Fibroblast of gingiva (primary cell): Measurements from ENCODE around the gene SDK1.

Source experiments
- DNase-seq: peaks from one replicate; pipeline ENCODE4 v3.0.0-alpha.2; 2011; ENCODE audit warnings: low read depth

Gene SDK1

DNA sequence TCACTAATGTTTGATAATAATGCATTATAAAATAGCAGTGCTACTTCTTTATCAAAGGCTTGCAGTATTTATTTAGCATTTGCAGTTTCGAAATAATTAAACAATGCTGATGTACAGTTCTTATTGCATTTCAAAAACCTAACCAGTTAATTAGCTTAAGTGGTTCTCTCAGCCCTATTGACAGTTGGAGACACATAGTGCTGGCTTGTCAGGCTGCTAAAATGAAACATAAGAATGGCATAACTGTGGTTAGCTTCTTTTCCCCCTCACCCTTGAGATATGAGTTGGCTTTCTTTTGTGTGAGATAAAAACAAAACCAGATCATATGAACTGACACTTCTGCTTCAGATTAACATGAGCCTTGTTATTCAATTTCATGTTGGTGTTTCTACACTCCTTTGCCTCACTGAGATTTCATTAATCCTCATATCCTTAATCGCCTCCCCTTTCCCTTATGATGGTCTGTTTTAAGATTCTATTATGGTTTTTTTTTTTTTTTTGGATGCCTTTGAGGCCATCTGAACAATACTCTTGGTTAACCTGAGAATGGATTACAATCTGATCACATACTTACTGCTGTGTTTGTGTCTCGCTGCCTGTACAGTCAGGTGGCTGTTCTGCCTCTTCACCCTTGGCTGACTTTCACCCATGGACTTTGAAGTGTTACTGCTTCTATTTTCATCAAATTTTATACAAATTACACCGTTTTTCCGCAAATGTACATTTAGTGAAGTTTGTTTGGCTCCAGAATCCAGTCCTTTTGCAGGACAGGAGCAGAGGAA lies 108.0 kb downstream of the SDK1 start:
- DNase-seq = no peak

DNA sequence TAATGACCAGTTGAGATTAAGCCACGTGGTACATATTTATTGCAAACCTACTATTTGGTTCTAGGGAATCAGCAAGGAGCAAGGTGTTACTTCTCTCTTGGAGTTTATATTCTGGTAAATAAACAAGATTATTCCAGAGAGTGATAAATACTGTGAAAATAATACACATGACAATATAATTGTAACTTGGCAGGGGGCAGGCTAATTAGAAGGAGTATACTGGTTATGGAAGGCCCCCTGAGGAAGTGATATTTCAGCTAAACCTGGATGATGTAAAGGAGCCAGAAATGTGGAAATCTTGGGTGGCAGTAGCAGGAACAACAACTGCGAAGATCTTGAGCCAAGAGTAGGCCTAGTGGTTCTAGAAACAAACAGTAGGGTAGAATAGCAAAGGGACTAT lies 111.8 kb downstream of the SDK1 start:
- no peak for DNase-seq

DNA sequence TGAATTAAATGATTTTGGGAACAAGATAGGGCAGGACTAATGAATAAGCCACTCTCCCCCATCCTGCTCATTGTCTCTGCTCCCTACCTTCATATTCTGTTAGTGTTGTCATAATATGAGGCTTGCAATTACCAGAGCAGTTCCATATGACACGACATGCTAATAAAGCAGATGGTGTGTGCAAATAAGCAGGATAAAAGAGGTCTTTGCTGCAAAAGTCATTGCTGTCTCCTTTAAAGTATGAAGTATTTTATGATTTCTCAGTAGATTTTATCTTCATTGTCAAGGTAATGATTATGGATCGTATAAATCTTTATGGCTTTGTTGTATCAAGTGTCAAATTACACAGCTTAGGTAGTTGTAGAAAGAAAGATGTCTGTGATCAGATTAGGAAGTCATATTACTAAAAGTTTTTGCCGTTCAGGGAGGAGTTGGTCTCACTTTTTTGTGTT lies 114.8 kb downstream of the SDK1 start:
- no peak for DNase-seq

DNA sequence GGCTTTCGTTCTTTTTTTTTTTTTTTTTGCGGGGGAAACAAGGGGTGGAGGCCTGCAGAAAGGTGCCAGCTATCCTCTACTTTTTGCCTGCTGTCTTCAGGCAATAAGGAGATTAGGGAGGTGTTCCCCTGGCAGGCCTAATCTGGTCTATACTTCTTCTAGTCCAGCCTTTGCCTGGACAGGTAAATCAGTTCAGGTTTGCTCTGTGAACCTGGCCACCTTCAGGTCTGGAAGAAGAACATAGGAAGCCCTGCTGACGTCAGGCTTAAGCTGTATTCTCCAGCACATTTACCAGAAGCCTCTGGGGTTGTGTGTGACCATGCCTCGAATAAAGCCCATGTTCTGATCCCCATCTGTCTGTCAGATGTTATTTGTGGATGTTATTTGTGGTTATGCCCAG lies 115.4 kb downstream of the SDK1 start:
- DNase-seq = no peak

DNA sequence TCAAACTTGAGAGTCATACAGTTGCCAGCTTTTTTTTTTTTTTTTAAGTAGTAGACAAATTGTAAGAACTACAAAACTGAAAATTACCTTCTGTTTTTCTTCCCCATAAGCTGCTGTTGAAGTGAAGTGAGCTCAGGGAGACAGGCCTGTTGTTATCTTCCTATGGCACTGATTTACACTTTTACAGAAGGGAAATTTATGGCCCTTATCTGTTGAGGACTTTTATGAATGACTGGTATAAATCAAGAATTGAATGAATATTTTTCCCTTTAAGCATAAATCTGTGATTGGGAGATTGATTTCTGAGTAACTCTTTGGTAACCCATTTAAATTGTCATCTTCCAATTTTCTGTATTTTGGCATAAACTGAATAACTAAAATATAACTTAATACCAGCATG lies 124.0 kb downstream of the SDK1 start:
- DNase-seq = no peak

DNA sequence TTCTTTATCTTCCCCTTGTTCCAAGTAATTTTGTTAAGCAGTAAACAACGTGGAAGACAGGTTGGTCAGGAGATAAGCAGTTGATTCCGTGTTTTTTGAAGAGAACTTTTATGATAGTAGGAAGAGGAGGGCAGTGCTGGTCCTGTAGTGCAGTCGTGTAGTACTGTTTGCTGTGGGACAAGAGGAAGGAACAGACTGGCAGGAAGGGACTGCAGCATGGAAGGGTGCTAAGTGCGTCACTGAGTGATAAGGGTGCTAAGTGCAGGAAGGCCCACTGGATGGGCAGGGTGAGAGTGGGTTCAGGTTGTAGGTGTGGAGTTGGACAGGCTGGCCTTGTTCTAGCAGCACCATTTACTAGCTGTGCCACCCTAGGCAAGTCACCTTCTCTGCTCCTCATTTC lies 125.0 kb downstream of the SDK1 start:
- DNase-seq = no peak

DNA sequence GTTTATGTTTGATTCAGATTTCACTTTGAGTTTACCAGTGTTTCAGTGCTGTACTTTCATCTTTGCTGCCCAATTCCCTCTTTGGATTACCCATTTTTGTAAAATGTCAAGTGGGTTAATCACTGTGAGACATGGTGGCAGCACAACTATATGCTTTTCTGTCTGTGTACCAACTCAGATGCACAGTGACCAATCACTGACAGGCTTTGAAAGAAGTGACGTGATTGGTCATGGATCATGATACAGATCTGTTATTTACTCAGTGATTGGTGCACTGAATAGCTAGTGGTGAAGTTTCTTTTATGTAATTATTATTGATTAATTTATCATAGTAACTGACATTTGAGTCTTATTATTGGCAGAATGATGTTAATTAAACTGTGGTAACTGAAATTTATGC lies 126.9 kb downstream of the SDK1 start:
- DNase-seq = no peak

DNA sequence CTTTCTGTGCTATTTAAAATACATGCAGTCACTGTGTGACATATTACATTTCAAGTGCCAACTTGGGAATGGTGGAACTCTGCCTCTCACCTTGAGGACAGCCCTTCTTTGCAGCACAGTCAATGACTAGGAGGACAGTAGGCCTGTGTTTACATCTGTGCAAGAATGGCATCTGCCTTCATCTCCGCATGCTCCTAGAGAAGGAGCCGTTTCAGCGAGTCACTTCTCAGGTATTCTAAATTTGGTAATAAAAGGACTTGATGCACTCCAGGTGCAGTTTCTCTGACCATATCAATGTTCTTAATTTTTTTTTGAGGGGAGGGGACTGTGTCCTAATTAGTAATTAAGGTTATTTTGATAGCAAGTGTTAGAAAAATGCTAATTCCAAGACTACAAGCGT lies 128.9 kb downstream of the SDK1 start:
- DNase-seq = no peak

DNA sequence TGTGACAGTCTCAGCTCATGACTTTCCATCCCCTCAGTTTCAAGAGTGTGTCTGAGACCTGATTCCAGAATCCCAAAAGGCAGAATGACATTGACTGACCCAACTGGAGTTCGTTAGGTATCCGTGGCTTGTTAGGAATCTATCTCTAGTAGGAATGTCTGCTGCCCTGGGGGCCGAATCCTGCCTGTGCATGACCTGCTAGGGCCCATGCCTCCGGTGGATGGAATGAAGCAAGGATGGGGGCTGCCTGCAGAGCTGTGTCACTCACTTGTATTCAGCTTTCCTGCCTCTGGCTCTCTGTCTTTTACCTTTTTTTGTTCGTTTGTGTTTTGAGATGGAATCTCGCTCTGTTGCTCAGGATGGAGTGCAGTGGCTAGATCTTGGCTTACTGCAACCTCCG lies 129.5 kb downstream of the SDK1 start:
- DNase-seq = no peak

DNA sequence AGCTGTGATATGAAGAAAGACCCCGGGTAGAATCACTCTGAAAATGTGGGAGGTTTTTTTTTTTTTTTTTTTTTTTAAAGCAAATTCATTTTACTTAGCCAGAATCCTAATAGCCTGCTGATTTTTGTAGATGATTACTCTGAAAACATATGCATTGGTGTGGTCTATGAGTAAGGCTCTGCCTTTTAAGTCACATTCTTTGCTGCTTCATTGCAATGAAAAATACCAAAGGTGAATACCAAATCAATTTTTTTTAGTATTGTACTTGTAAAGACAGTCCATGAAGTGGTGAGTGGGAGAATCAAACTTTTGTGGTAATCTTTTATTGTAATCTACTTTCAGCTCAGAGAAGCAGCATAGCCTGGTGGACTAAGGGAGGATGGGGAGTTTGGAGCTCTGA lies 130.3 kb downstream of the SDK1 start:
- no peak for DNase-seq

DNA sequence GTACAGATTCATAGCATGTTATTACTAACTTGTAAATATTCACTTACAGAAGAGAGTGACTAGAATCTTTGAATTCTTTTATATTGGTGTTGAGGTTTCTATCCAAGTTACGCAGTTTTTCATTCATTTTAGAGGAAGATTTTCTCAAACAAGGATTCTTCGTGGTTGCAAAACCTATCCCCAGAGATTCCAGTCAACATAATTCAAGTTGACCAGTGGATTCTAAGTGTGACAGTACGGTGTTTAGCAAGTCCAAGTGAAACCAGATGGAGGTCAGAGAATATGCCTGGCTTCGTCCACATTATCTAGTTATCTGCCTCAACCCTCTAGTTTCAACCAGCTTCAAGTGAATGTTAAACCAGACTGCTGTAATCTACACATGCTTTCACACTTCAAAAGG lies 131.9 kb downstream of the SDK1 start:
- peak; percentile 93 for DNase-seq

DNA sequence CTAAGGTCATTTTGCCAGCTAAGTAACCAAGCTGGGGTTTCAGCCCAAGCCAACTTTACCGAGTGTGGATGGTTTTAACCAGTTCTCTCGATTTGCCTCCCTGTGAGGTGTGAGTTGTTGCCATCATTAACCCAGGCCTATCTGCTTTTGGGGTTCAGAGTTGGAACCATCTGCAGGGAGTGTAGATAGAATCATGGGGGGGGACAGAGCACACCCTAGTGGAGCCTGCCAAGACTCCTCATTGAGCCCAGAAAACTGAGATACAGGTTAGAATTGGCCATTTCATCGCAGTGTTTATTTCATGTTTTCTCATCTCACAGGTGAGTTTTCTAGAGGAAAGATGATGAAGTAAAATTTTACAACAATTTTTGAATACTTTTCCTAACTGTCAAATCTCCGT lies 133.6 kb downstream of the SDK1 start:
- DNase-seq = no peak

DNA sequence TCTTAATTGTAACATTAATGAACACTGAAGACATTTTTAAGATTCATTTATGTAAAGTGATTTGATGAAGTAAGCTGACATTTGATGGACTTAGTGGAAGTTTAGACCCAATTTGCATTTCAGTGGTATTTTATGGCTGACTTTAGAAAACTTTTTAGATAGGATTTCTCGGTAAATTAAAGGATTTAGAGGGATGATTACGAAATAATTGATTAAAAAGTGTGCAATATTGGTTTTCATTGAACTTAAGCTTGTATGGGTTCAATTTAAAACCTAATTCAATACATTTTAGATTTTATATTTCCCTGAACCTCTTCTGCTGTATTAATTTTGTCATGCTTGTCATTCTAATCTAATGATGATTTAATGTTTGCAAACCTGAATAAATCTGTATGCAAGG lies 135.1 kb downstream of the SDK1 start:
- no peak for DNase-seq

DNA sequence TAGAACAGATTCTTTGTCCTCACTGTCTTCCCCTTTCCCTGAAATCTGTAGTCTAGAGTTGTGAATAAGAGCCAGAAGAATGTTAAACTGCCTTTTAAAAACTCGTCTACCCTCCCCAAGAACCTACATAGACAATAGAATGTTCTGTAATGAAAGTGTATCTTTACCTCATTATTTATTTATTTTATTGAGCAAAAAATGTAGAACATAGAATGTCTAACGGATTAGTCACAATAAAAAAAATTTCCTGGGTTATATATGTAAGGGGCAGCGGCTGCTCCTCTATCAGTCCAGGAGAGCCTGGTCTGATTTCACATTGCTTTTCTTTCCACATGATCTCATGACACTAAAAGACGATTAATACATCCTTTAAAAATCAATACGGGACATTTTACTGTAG lies 135.7 kb downstream of the SDK1 start:
- DNase-seq = peak; percentile 61

DNA sequence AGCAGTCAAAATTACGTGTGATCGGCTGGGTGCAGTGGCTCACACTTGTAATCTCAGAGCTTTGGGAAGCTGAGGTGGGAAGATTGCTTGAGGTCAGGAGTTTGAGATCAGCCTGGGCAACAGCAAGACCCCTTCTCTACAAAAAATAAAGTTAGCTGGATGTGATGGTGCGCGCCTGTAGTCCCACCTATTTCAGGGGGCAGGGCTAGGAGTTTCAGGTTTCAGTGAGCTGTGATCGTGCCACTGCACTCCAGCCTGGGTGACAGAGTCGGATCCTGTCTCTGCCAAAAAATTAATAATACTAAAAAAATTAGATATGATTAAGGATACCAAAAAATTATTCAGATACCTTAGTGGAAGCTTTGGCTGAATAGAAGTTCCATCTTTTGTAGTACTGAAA lies 136.4 kb downstream of the SDK1 start:
- DNase-seq = no peak

DNA sequence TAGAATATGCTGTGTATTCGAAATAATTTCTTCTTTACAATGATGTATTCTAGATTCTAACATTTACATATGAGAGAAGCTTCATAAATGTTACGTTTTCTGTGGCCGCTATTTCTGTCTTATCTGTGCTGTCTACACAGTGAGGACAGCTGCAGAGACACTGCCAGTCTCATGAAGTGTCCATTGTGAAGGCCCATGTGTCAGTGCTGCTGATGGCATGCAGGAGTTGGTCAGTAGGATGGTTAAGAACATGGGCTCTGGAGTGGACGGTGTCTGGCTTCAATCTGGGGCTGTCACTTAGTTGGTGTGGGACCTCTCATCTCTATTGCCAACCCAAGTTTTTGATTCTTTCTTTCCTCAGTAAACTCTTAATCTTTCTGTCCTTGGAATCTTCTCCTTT lies 137.3 kb downstream of the SDK1 start:
- DNase-seq = peak; percentile 4

DNA sequence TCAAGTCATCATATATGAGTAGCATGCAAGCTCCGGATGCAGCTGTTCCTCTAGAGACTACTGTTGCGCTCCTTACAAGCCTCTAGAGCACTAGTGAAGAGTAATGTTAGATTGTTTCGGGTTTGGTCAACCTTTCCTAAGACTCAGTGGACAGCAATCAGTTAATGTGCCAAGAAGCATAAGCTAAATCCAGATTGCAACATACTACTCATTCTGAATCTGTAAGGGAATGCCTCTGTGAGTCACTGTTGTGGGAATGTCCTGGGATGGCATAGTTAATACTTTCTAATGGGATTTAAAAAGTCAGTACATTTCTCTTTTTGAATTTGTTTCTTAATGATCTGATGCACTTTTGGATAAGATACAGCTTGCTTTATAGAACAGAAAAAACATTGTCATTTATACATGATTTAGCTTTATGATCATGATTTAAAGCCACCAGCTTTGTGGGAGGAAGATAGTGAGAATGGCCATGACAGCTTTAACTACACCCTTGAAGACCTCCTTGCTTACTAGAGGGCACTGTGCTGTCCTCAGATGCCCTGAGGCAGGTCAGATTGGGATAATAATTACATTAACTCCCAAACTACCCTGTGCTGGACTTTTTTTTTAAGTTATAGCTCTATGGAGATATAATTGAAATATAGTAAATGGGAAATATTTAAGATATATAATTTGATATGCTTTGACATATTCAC lies 138.4 kb downstream of the SDK1 start:
- DNase-seq = peak; percentile 98

DNA sequence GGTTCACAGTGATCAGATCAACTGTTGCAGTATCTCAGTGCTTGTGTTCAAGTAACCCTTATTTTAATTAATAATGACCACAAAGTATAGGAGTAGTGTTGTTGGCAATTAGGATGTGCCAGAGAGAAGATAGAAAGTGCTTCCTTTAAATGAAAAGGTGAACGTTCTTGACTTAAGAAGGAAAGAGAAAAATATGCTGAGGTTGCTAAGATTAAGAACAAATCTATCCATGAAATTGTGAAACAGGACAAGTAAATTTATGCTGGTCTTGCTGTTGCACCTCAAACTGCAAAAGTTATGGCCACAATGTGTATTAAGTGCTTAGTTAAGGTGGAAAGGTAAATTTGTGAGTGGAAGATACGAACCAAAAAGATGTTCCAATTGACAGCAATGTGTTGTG lies 139.5 kb downstream of the SDK1 start:
- DNase-seq = no peak

DNA sequence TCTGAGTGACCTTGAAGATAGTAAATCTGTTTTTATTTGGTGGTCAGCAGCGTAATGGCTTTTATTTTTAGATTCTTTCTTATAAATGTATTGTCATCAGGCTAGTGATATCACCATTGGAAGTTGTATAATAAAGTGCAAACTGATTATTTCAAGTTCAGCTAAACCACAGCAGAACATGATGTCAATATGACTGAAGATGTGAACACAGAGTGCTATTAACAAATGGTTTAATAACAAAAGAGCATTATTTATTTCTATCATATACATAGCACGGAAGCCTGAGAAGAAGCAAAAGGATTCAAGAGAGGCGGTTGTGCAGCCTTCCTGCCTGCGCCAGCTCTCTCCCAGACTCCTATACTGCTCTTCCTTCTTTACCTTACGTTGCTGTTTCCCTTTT lies 142.7 kb downstream of the SDK1 start:
- no peak for DNase-seq

DNA sequence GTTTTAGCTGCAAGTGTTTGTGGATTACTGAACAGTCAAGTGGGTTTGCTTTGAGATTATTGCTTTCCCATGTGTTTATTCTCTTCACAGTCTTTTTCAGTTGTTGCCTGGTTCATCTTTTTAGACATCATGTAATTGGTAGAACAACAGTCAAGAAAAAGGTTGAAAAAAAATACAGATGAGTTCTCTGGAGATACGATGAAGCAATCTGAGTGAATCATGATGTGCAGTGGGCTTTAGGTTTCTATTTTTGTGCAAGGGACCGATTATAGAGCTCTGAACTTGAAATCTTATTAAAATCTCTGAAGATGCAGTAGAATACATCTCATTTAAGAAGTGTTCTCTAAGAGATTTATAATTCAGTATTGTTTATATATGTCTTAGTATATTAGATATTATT lies 145.7 kb downstream of the SDK1 start:
- DNase-seq = peak; percentile 31

DNA sequence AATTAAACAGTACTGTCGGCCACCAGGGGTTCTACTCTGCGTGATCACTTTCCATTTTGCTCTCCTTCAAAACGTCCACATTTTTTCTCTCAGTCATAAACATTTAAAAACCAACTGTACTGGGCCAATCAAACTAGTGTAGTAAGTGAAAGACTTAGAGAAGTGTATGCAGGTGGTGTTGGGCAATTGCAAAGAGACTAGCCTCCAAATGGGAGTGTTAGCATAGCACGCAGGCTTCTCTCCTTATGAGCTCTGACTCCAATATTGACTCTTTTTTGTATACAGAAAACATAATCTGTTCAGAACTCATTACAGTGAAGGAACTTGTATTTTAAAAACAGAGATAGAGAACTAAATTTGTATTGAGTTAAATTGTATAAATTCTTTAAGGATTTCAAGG lies 150.6 kb downstream of the SDK1 start:
- DNase-seq = no peak

DNA sequence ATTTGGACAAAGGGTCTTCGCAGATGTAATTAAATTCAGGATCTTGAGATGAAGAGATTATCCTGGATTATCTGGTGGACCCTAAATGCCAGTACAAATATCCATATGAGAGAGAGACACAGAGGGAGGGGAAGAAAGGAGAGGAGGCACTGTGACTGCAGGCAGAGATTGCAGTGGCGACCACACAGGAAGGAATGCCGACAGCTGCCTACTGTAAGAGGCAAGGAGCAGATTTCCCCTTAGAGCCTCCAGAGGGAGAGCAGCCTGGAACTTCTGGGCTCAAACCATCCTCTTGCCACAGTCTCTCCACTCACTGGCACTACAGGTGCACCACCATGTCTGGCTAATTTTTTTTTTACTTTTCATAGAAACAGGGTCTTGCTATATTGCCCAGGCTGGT lies 152.3 kb downstream of the SDK1 start:
- DNase-seq = no peak

DNA sequence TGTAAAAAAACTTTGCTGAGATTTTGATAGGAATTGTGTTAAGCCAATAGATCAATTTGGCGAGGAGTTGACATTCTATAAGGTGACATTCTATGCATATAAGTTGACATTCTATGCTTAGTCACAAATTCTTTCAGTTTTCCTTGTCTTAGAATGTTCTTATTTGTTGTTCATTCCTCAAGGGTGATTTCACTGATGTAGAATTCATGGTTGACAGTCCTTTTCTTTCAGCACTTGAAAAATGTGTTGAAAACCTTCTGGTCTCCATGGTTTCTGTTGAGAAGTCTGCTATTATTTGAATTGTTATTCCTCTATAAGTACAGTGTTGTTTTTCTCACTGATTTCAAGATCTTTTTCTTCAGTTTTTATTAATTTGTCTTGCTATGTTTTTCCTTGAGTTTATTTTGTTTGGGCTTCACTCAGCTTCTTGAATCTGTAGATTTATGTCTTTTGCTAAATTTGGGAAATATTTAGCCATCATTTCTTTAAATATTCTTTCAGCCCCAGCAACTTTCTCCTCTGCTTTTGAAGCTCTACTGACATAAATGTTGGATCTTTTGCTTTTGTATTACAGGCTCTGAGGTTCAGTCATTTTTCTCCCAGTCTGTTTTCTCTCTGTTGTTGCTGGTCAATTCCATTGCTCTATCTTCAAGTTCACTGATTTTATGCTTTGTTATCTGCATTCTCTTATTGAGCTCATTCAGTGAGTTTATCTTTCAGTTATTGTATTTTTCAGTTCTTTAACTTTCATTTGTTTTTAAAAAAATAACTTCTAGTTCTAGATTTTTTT lies 154.9 kb downstream of the SDK1 start:
- peak; percentile 18 for DNase-seq
